HepG2 (cell line): ENCODE measurements around the gene HPD. TPM values are rescaled to one million over a fixed set of nuclear protein-coding genes. Genes with fewer than 3 reads are reported as not detected.

Experiments
- ATAC-seq: fragments of 200-7000 bp; cut with Tn5 transposase; 3 replicates; pipeline ENCODE4 v1.9.1; 2020; ENCODE audit warnings: mild to moderate bottlenecking, moderate library complexity
- BruUV-seq: library from RNA; stranded (reverse); fragments of 400-500 nt; replicated peaks from 2 replicates; lab custom pipeline; 2021; lab: Mats Ljungman, UMichigan
- CTCF ChIA-PET: fragments of 300-600 bp; formaldehyde crosslinking; extraction: SDS; loops from one replicate; lab custom pipeline; 2021; ENCODE audit warnings: low total read pairs, inconsistent platforms, low intra/inter-chr PET ratio; lab: Yijun Ruan, JAX
- POLR2A ChIA-PET: fragments of 350-600 bp; sonication (Branson Sonifier 250); formaldehyde crosslinking; loops from one replicate; lab custom pipeline; 2020; ENCODE audit warnings: antibody characterized with exemption, inconsistent platforms; lab: Yijun Ruan, JAX
- DNase-seq: peaks from one replicate; pipeline ENCODE4 v3.0.0-alpha.2; 2015; ENCODE audit warnings: low spot score
- FAIRE-seq: peaks from 3 replicates; lab custom pipeline; 2011; peaks lifted over from hg19 to GRCh38; lab: Jason Lieb, UNC
- H2AFZ ChIP-seq: one replicate; pipeline ENCODE4 v1.6.1; 2011; ENCODE audit warnings: low read length, inconsistent platforms
- H3K27ac ChIP-seq: fragments of 300-600 bp; 3 replicates; pipeline ENCODE4 v1.8.0; 2011; ENCODE audit warnings: mixed run types, mild to moderate bottlenecking, mixed read lengths, low read length, inconsistent platforms; ENCODE audit not compliant: insufficient read depth; ENCODE audit errors: extremely low read length
- H3K27me3 ChIP-seq, 2 experiments: fragments of 200-600 bp in 1 of 2; 2 replicates in 1 of 2; 3 replicates in 1 of 2; pipeline versions ENCODE4 v1.6.0 to v1.8.0; 2011; ENCODE audit warnings: low read length in 2 of 2, mild to moderate bottlenecking in 2 of 2, moderate library complexity in 2 of 2, inconsistent platforms in 1 of 2; ENCODE audit not compliant: insufficient read depth in 2 of 2, control insufficient read depth in 1 of 2
- H3K36me3 ChIP-seq, 2 experiments: fragments of 200-600 bp in 1 of 2; replicated peaks in 1 of 2; 2 replicates in 1 of 2; 3 replicates in 1 of 2; pipeline versions ENCODE4 v1.5.1 to v1.8.0; 2011; ENCODE audit warnings: low read length in 2 of 2, inconsistent platforms in 1 of 2; ENCODE audit not compliant: insufficient read depth in 2 of 2, control insufficient read depth in 1 of 2
- H3K4me1 ChIP-seq: 2 replicates; pipeline ENCODE4 v1.5.1; 2012; ENCODE audit warnings: low read length, inconsistent platforms; ENCODE audit not compliant: insufficient read depth
- H3K4me2 ChIP-seq: 2 replicates; pipeline ENCODE4 v1.6.0; 2011; ENCODE audit warnings: low read depth, low read length, inconsistent platforms
- H3K4me3 ChIP-seq, 3 experiments: fragments of 200-600 bp in 1 of 3; sonication (generic), shearing (Covaris generic) in 1 of 3; replicated peaks in 1 of 3; 2 replicates each; pipeline ENCODE4 v1.5.1; 2011 to 2016; ENCODE audit warnings: low read length in 3 of 3, inconsistent platforms in 2 of 3, low read depth in 2 of 3, mild to moderate bottlenecking in 2 of 3, control low read depth in 1 of 3, mixed read lengths in 1 of 3; ENCODE audit not compliant: insufficient read depth in 1 of 3
- H3K79me2 ChIP-seq: one replicate; pipeline ENCODE4 v1.6.1; 2011; ENCODE audit warnings: low read length, inconsistent platforms; ENCODE audit not compliant: insufficient read depth
- H3K9ac ChIP-seq: 2 replicates; pipeline ENCODE4 v1.6.0; 2011; ENCODE audit warnings: mild to moderate bottlenecking, low read depth, low read length, inconsistent platforms; ENCODE audit not compliant: insufficient read depth
- H3K9me3 ChIP-seq: 2 replicates; pipeline ENCODE4 v1.5.1; 2012; ENCODE audit warnings: mild to moderate bottlenecking, low read length
- H4K20me1 ChIP-seq: 2 replicates; pipeline ENCODE4 v1.6.0; 2011; ENCODE audit warnings: inconsistent platforms, mild to moderate bottlenecking, low read length, moderate library complexity; ENCODE audit not compliant: insufficient read depth
- AGO2 ChIP-seq: fragments of 200-400 bp; formaldehyde crosslinking; optimal IDR thresholded peaks from 2 replicates; pipeline ENCODE3; 2017; ENCODE audit warnings: mild to moderate bottlenecking, low read depth, low read length, moderate library complexity
- ARNT2 ChIP-seq: sonication (generic); formaldehyde crosslinking; IDR thresholded peaks from 2 replicates; pipeline ENCODE4 v1.8.0; 2022; ENCODE audit warnings: mild to moderate bottlenecking, low read depth, missing genetic modification reagents, moderate library complexity
- ELF3 ChIP-seq: IDR thresholded peaks from 2 replicates; pipeline ENCODE4 v1.6.1; 2016; ENCODE audit warnings: missing genetic modification reagents, missing compliant biosample characterization
- ERF ChIP-seq: IDR thresholded peaks from 2 replicates; pipeline ENCODE4 v1.6.1; 2018; ENCODE audit warnings: missing biosample characterization, missing genetic modification reagents
- FOSL2 ChIP-seq: sonication (generic); formaldehyde crosslinking; IDR thresholded peaks from 2 replicates; pipeline ENCODE4 v1.4.0; 2020; ENCODE audit warnings: missing genetic modification reagents
- GTF2F1 ChIP-seq: fragments of 150-350 bp; IDR thresholded peaks from 2 replicates; pipeline ENCODE4 v1.6.1; 2014; ENCODE audit warnings: low read length
- HIVEP1 ChIP-seq: sonication (generic); formaldehyde crosslinking; IDR thresholded peaks from 2 replicates; pipeline ENCODE4 v1.4.0; 2020; ENCODE audit warnings: mild to moderate bottlenecking, missing genetic modification reagents
- KDM6A ChIP-seq: IDR thresholded peaks from 2 replicates; pipeline ENCODE4 v1.6.1; 2016; ENCODE audit warnings: low read depth
- MTA1 ChIP-seq: sonication (generic); formaldehyde crosslinking; IDR thresholded peaks from 2 replicates; pipeline ENCODE4 v1.4.0; 2020; ENCODE audit warnings: missing genetic modification reagents, mild to moderate bottlenecking, borderline replicate concordance
- NFATC3 ChIP-seq: sonication (generic); formaldehyde crosslinking; IDR thresholded peaks from 2 replicates; pipeline ENCODE4 v1.5.1; 2020; ENCODE audit warnings: mild to moderate bottlenecking, missing genetic modification reagents
- RBM22 ChIP-seq: fragments of 200-400 bp; formaldehyde crosslinking; optimal IDR thresholded peaks from 2 replicates; pipeline ENCODE3; 2017; ENCODE audit warnings: mild to moderate bottlenecking, low read length, moderate library complexity
- TCF7L2 ChIP-seq: IDR thresholded peaks from 2 replicates; pipeline ENCODE4 v1.6.1; 2011; ENCODE audit warnings: mild to moderate bottlenecking, low read depth, low read length, moderate library complexity
- U2AF2 ChIP-seq: fragments of 200-400 bp; formaldehyde crosslinking; IDR thresholded peaks from 2 replicates; pipeline ENCODE4 v1.6.1; 2017; ENCODE audit warnings: low read depth, mild to moderate bottlenecking, low read length
- XRCC5 ChIP-seq: fragments of 200-400 bp; formaldehyde crosslinking; optimal IDR thresholded peaks from 2 replicates; pipeline ENCODE3; 2017; ENCODE audit warnings: mild to moderate bottlenecking, low read length
- ZNF558 ChIP-seq: sonication (generic); formaldehyde crosslinking; IDR thresholded peaks from 2 replicates; pipeline ENCODE4 v1.9.0; 2022; ENCODE audit warnings: mild to moderate bottlenecking, missing genetic modification reagents, borderline replicate concordance
- WGBS: methylation state at CpG from one replicate; pipeline ENCODE4 v1.1.6; 2017; ENCODE audit warnings: low lambda C conversion rate; 5-methylcytosine and 5-hydroxymethylcytosine counted together
- in situ Hi-C: cut with HindIII; loops from 2 replicates; pipeline ENCODE4 v1.10.0; 2017; ENCODE audit warnings: low pct_unique_long_range_greater_than_20kb; ENCODE audit not compliant: extremely low pct_ligation_motif_present
- intact Hi-C: fragments of 100-400 bp; cut with micrococcal nuclease; formaldehyde crosslinking; loops from one replicate; pipeline ENCODE4 v1.10.0; 2022; ENCODE audit not compliant: unreplicated experiment
- polyA plus RNA-seq, 8 experiments: library from polyadenylated mRNA; depleted of rRNA in 3 of 8; stranded (reverse) in 7 of 8; unstranded in 1 of 8; fragments of >200 nt; fragmentation: Illumina TruSeq in 4 of 8; extraction: Trizol in 4 of 8; gene quantifications; 2 replicates each; pipeline versions ENCODE4 v1.2.1 to v1.2.3, GENCODE V29; 2011 to 2016; ENCODE audit warnings: low read depth in 4 of 8, missing spikeins in 1 of 8, mixed read lengths in 1 of 8; ENCODE audit not compliant: insufficient read depth in 1 of 8
- total RNA-seq, 5 experiments: library from RNA; depleted of rRNA; stranded (reverse); fragments of >200 nt; fragmentation: Illumina TruSeq; extraction: Trizol; gene quantifications; 2 replicates each; pipeline ENCODE4 v1.2.3, GENCODE V29; 2016; ENCODE audit warnings: low read depth in 1 of 5
- TF ChIP-seq, protein P1 (sequence below): sonication (generic); formaldehyde crosslinking; IDR thresholded peaks from 2 replicates; pipeline ENCODE4 v1.5.0; 2020; ENCODE audit warnings: mild to moderate bottlenecking, missing genetic modification reagents, borderline replicate concordance
- TF ChIP-seq, protein P2 (sequence below): sonication (generic); formaldehyde crosslinking; IDR thresholded peaks from 2 replicates; pipeline ENCODE4 v1.4.0; 2020; ENCODE audit warnings: mild to moderate bottlenecking, missing genetic modification reagents, borderline replicate concordance

HPD gene
- total and polyA plus RNA-seq, 2 of the 13 experiments (the other 11 are each of a cell fraction or from before 2014, with no cell fraction given), result 120 to 195 TPM

DNA sequence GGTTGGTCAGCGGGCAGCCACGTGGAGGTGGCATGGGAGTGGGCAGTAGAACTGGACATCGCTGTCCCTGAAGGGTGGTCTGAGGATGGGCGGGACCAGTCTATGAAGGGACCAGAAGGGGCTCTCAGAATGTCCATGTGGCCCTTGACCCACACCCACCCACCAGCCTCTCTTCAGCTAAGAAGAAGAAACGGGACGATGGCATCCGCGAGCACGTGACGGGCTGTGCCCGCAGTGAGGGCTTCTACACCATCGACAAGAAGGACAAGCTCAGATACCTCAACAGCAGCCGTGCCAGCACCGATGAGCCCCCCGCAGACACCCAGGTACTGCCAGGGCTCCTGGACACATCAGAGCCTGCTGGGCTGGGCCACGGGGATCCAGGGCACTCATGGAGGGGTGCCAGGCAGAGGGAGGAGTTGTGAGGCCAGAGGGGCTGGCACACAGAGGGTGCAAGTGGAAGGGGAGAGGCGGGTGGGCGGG lies 33.6 kb downstream of the HPD start (continued):
- TF ChIP-seq NFATC3 (CRISPR knock-in tag), result no peak
- TF ChIP-seq, protein P1, sequence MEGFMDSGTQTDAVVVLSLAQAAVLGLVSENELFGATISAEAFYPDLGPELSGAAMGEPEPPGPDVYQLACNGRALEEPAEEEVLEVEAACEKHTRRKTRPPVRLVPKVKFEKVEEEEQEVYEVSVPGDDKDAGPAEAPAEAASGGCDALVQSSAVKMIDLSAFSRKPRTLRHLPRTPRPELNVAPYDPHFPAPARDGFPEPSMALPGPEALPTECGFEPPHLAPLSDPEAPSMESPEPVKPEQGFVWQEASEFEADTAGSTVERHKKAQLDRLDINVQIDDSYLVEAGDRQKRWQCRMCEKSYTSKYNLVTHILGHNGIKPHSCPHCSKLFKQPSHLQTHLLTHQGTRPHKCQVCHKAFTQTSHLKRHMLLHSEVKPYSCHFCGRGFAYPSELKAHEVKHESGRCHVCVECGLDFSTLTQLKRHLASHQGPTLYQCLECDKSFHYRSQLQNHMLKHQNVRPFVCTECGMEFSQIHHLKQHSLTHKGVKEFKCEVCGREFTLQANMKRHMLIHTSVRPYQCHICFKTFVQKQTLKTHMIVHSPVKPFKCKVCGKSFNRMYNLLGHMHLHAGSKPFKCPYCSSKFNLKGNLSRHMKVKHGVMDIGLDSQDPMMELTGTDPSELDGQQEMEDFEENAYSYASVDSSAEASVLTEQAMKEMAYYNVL (CRISPR knock-in tag), result no peak

DNA sequence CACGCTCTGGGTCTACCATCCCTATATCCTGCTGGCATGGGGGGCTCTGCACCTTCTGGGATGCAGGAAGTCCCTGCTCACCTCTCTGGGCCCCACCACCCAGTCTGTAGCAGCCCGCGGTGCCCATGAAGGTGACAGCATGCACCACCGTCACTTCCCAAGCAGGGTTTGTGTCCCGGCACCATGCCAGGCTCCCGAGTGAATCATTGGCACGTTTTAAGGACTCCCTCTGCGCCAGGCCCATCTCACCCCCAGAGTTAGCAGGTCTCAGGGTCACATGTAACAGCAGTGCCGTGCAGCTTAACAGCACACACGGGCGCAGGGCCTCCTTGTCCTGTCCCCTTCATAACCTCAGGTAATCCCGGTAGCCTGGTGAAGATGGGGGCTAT lies 34.9 kb downstream of the HPD start:
- no peak for DNase-seq
- H4K20me1 ChIP-seq, result no peaks in the 10 kb centered on the region
- no peaks in the 10 kb centered on the region for H3K9me3 ChIP-seq
- ATAC-seq, result no peak
- no peak overlapping the region for H3K4me2 ChIP-seq
- peaks cover 26 to 47% of the 10 kb centered on the region in 2 experiments for H3K36me3 ChIP-seq
- no peak for FAIRE-seq
- CTCF ChIA-PET, result interaction anchor here (1.2 kb wide), 1 partner anchor 65 kb away, joined by 6 read pairs; the partner anchor contains the start of gene PSMD9
- no peaks in the 10 kb centered on the region for H3K27me3 ChIP-seq
- H3K79me2 ChIP-seq, result no peaks in the 10 kb centered on the region
- H2AFZ ChIP-seq, result no peak overlapping the region
- no peak overlapping the region for H3K9ac ChIP-seq
- in situ Hi-C loops (no loop called here), intact Hi-C loops (no loop called here)
- H3K4me1 ChIP-seq, result no peaks in the 10 kb centered on the region
- BruUV-seq, result no TSS peak
- POLR2A ChIA-PET, result no interaction called here
- WGBS, result no CpG with 5 or more reads among the region's 12 CpGs
- H3K4me3 ChIP-seq, result no peak overlapping the region
- TF ChIP-seq ERF (no peak), ARNT2 (CRISPR knock-in tag) (no peak), ZNF558 (CRISPR knock-in tag) (no peak), RBM22 (peak; percentile 9), MTA1 (CRISPR knock-in tag) (no peak), XRCC5 (no peak), TCF7L2 (no peak), KDM6A (CRISPR knock-in tag) (no peak), HIVEP1 (CRISPR knock-in tag) (no peak), ELF3 (CRISPR knock-in tag) (no peak), U2AF2 (no peak), GTF2F1 (no peak), AGO2 (peak; percentile 42), FOSL2 (no peak)
- TF ChIP-seq, protein P2, sequence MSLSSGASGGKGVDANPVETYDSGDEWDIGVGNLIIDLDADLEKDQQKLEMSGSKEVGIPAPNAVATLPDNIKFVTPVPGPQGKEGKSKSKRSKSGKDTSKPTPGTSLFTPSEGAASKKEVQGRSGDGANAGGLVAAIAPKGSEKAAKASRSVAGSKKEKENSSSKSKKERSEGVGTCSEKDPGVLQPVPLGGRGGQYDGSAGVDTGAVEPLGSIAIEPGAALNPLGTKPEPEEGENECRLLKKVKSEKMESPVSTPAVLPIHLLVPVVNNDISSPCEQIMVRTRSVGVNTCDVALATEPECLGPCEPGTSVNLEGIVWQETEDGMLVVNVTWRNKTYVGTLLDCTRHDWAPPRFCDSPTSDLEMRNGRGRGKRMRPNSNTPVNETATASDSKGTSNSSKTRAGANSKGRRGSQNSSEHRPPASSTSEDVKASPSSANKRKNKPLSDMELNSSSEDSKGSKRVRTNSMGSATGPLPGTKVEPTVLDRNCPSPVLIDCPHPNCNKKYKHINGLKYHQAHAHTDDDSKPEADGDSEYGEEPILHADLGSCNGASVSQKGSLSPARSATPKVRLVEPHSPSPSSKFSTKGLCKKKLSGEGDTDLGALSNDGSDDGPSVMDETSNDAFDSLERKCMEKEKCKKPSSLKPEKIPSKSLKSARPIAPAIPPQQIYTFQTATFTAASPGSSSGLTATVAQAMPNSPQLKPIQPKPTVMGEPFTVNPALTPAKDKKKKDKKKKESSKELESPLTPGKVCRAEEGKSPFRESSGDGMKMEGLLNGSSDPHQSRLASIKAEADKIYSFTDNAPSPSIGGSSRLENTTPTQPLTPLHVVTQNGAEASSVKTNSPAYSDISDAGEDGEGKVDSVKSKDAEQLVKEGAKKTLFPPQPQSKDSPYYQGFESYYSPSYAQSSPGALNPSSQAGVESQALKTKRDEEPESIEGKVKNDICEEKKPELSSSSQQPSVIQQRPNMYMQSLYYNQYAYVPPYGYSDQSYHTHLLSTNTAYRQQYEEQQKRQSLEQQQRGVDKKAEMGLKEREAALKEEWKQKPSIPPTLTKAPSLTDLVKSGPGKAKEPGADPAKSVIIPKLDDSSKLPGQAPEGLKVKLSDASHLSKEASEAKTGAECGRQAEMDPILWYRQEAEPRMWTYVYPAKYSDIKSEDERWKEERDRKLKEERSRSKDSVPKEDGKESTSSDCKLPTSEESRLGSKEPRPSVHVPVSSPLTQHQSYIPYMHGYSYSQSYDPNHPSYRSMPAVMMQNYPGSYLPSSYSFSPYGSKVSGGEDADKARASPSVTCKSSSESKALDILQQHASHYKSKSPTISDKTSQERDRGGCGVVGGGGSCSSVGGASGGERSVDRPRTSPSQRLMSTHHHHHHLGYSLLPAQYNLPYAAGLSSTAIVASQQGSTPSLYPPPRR, result no peak
- H3K27ac ChIP-seq, result no peak overlapping the region
